ENCODE measurements around the gene SLC2A11. TPM values are rescaled to one million over a fixed set of nuclear protein-coding genes. Genes with fewer than 3 reads are reported as not detected.
A peak's percentile ranks its signal among the peaks of the same experiment; 100 is the strongest.

Gene SLC2A11
- total RNA-seq, 1 experiment from 2014 or later: 20.6 TPM

DNA sequence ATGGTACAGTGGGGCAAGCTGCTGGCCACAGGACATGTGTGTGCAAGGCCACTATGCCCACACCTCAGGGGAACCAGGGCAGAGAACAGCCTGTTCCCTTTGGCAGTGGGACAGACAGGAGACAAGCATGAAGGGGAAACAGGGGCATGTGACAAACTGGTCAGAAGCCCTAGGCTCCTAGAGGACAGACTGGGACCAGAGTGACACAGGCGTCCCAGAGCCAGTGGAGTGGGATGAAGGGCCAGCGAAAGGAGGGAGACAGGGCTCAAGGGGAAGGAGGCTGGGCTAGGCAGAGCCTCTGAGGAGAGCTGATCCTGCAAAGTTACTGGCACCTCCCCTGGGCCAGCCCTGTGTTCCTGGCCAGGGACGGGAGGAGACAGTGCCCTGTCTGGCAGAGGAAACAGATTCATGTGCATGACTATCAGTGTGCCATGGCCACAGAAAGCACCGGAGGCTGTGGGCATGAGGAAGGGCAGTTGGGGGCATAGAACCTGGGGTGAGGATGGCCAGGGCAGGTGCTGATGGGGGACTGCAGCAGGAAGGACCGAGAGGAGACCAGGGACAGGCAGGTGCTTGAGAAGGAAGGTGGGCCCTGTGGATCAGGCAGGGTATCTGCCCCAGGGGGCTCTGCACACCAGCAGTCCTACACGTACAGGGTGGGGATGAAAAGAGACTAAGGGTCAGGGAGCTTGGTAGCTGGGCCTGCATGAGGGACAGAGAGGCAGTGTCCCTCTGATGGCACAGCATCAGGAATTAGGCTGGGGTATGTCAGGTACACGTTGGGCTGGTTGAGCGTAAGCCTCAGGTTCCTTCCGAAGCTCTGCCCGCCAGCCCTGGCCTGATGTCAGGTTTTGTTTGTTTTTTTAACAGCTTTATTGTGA lies 28.6 kb upstream of the SLC2A11 start:
- DNase-seq (ENCODE audit: low read depth, low spot score): no peak
- in situ Hi-C loops (cut with HindIII; ENCODE audit: low pct_unique_long_range_greater_than_20kb, low sequenced_read_pairs): no loop called here

DNA sequence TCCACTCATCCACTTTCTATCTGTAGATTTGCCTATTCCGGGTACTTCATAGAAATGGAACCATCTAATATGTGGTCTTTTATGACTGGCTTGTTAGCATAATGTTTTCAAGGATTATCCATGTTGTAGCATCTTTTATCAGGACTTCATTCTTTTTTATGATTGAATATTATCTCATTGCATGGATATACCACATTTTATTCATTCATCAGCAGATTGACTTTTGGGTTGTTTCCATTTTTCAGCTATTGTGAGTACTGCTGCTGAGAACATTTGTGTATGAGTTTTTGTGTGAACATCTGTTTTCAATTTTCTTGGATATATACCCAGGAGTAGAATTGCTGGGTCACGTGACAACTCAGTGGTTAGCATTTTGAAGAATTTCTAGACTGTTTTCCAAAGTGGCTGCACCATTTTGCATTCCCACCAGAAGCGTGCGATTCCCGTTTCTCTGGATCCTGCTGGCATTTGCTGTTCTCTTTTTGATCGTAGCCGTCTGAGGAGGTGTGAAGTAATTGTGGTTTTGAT lies 27.8 kb upstream of the SLC2A11 start:
- in situ Hi-C loops (cut with HindIII; ENCODE audit: low pct_unique_long_range_greater_than_20kb, low sequenced_read_pairs): no loop called here
- DNase-seq (ENCODE audit: low read depth, low spot score): no peak

DNA sequence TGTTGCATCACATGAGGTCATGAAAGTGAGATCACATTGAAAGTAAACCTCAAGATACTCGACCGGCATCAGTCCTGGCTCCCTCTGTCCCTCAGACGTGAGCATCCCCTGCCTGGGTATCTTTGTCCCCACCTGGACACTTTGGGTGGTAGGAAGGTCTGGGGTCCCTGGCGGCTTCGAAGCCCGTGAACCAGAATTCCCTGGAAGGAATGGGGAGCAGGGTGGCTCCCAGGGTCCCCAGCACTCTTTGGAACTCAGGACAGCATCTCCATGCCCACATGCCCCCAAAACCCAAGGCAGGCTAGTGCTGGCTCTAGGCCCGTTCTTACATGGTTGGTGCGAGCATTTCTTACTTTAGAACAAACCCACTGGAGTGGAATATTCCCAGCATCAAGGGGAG lies 26.4 kb upstream of the SLC2A11 start:
- DNase-seq (ENCODE audit: low read depth, low spot score): no peak
- in situ Hi-C loops (cut with HindIII; ENCODE audit: low pct_unique_long_range_greater_than_20kb, low sequenced_read_pairs): no loop called here

DNA sequence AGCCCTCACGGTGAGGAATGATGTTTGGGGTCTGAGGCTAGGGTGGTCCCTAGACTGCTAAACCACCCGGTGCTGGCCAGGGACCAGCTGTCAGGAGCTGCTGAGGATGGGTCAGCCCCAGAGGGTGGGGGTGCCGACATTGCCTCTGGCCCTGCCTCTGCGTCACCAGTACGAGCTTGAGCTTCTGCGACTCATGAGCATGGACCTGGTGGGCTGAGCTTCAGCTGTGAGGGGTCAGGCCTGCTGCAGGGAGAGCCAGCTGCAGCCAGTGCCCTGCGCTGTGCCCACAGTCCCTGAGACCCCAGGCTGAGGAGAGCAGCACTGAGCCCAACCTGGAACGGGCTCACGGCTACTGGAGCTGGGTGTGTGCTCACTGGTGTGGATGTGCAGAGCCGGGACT lies 25.9 kb upstream of the SLC2A11 start:
- DNase-seq (ENCODE audit: low read depth, low spot score): no peak
- in situ Hi-C loops (cut with HindIII; ENCODE audit: low pct_unique_long_range_greater_than_20kb, low sequenced_read_pairs): no loop called here

DNA sequence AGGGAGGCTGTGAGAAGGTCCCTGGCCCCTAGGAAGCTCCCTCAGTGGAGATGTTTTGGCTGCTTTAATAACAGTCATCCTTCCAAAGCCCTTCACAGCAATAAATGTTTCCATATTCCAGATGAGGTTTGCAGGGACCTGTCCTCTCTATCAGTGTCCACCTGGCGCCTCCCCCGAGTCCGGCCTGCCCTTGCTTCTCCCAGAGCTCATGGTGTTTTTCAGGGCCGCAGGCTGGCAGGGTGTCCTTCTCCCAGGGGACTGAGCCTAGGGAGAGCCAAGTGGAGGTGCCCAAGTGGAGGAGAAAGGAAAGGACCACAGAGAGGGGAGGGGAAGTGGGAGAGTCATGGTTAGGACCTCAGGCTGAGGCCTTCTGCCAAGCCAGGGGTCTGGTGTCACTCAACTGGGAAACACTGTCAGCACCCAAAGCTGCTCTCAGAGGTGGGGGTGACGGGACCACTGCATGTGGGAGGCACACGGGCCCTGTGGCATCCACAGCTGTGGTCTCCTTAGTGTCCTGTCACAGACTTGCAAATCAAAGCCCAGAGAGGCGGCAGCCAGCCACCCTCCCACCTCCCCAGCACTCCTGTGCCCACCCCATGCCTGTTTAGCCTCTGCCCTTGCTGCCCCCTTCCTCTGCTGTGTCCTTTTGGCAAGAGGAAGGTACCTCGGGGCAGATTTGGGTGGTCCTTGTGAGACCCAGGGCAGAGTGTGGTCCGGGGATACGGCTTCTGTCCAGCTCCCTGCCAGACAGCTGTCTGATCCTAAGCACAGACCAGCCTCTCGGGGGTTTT lies 25.3 kb upstream of the SLC2A11 start:
- in situ Hi-C loops (cut with HindIII; ENCODE audit: low pct_unique_long_range_greater_than_20kb, low sequenced_read_pairs): no loop called here
- DNase-seq (ENCODE audit: low read depth, low spot score): no peak

DNA sequence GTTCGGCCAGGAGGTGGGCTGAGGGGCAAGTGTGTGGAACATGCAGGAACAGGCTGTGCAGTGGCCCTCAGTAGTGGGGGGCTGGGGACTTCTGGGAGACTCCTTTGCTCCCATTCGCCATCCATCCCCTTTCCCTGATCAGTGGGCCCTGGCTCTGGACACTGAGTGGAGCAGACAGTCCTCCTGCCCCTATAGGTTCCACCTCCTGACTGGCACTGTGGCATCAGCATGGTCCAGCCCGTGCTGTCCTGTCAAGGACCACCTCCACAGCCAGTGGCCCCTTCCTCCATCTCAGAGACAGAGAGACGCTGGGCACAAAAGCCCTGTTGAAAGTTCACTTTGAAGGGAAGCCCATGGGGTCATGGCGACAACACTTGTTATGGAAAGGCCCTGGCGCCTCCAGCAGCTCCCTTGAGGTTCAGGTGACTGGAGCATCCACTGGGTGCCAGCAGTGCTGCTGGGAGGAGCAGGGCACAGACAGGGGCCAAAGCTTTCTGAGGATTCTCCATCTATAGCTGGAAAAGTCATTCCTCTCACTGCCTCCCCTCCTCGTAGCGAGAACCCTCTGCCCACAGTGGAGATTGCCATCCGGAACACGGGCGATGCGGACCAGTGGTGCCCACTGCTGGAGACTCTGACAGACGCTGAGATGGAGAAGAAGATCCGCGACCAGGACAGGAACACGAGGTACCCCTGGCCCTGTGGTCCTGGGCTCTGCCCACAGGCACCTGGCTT lies 24.5 kb upstream of the SLC2A11 start:
- in situ Hi-C loops (cut with HindIII; ENCODE audit: low pct_unique_long_range_greater_than_20kb, low sequenced_read_pairs): no loop called here
- no peak for DNase-seq (ENCODE audit: low read depth, low spot score)

DNA sequence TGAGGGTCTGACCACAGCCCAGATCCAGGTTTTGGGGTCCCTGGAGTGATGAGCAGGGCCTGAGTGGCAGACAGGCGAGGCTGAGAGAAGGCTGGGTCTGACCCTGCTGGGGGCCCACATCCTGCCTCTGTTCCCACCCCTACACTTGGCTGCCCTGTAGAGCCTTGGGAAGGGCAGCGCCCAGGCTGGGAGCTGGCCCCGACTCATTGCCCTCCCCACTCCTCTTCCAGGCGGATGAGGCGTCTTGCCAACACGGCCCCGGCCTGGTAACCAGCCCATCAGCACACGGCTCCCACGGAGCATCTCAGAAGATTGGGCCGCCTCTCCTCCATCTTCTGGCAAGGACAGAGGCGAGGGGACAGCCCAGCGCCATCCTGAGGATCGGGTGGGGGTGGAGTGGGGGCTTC lies 23.8 kb upstream of the SLC2A11 start:
- in situ Hi-C loops (cut with HindIII; ENCODE audit: low pct_unique_long_range_greater_than_20kb, low sequenced_read_pairs): no loop called here
- no peak for DNase-seq (ENCODE audit: low read depth, low spot score)

DNA sequence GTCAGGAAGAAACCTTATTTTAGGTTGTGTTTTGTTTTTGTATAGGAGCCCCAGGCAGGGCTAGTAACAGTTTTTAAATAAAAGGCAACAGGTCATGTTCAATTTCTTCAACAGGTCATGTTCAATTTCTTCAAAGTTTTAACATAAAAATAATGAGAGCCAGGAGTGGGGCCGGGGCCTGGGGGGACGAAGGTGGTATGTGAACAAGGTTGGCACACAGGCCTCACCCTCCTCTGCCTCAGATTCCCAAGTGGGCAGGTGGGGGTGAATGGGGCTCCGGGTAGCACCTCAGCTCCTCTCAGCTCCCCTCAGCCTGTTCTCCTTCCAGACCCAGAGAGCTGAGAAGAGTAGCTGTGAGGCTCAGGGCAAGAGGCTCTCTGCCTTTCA lies 23.3 kb upstream of the SLC2A11 start:
- DNase-seq (ENCODE audit: low read depth, low spot score): no peak
- in situ Hi-C loops (cut with HindIII; ENCODE audit: low pct_unique_long_range_greater_than_20kb, low sequenced_read_pairs): no loop called here

DNA sequence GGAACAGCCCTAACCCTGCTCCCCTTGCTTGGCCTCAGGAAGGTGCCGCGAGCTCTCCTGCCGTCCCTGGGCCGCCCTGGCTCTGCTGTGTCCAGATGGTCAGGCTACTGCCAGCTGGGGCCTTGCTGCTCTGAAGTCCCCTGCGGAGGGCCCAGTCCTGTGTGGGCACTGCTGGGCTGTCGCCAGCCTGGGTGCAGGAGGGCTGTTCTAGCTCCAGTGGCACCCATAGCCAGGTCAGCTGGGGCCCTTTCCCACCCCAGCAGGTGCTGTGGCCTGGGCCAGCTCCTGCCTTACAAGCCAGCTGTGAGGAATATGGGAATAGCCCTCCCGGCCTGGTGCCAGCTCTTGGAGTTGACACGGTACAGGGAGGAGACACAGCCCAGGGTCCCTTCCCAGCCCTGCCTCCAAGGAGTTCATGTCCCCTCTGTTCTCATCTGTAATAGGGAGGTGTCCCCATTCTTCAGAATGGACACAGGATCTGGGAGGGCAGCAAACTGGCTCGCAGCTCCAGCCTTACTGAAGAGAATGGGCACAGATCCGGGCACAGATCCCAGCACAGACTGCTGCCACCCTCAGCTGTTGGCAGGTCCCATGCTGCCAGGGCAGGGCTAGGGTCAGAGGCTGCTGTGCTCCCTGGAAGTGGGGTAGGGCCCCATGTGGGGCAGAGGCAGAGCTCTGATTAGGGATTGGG lies 22.7 kb upstream of the SLC2A11 start:
- in situ Hi-C loops (cut with HindIII; ENCODE audit: low pct_unique_long_range_greater_than_20kb, low sequenced_read_pairs): no loop called here
- no peak for DNase-seq (ENCODE audit: low read depth, low spot score)

DNA sequence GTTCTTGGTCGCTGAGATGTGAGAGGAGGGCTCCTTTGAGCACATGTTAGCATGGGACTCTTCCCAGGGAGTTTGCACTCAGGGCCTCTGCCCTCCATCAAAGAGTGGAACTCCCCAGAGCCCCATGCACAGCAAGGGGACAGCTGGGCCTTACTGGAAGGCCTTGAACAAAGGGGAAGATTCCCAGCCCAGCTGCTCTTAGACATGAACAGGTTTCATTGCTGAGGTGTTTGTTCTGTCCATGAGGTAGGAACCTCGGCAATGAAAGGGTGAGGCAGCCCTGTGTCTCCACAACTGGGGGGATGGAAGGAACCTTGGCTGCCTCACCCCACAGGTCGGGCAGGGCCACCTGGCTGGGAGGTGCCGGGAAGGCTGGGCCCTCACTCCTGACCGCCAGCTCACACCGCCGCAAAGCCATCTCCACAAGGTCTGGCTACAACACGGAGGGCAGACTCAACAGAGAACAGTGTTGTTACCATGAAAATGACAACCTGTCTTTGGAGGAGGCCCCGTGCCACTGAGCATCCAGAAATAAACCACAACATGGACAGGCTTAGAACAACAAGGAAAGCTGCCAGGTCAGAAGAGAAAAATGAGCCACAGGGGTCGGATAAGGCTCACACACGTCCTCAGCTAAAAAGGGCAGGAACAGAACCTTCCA lies 22.1 kb upstream of the SLC2A11 start:
- no peak for DNase-seq (ENCODE audit: low read depth, low spot score)

DNA sequence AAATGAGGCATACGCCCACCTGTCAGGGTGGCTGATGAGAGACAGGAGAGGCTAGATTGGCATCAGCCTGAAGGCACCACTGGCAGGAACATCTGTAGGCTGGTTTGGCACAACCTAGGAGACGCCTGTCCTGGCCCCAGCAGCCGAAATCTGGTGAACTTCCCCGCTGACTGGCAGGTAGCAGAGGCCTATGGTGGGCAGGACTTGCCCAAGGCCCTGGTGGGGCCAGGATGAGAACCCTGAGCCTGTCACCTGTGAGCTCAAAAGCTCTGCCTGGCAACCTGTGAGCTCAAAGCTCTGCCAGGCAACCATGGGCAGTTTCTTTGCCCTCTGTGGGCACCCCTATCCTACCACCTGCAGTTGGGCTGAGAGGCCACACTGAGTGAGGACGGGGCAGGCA lies 21.4 kb upstream of the SLC2A11 start:
- in situ Hi-C loops (cut with HindIII; ENCODE audit: low pct_unique_long_range_greater_than_20kb, low sequenced_read_pairs): no loop called here
- DNase-seq (ENCODE audit: low read depth, low spot score): no peak

More for the DNA sequence above, 22.1 kb upstream of the SLC2A11 start:
- in situ Hi-C loops (cut with HindIII; ENCODE audit: low pct_unique_long_range_greater_than_20kb, low sequenced_read_pairs): no loop called here

DNA sequence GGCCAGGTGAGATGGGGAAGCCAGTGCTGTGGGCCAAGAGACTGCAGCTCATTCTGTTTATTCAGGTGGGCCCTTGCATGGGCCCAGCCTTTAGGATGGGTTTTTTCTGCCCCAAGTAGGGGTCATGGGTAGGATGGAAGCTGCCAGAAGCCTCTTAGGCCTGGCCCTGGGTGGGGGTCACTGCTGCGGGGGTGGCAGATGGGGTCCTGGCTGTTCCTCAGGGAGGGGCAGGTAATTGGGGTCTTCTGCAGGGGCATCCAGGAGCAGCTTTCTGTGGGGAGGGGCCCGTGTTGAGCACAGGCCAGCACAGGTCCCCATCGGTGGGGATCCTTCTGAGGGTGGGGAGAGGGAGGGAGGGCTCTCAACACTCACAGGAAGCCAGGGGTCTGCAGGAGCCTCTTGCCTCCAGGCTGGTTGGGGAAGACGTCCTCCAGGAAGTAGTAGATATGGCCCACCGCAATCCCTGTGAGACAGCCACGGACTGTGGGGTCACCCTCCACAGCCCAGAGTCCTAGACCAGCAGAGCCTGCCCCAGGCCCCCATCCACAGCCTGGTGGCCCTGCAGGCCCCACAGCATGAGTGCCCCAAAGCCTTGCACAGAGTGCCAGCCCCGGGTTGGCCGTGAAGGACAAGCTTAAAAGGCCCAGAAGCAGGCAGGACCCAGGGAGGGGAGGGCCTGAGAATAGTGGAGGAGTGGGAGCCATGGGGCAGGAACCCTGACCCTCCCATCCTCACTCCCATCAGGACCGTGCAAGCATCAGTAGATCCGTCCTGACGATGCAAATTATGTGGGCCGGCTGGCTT lies 20.8 kb upstream of the SLC2A11 start:
- no peak for DNase-seq (ENCODE audit: low read depth, low spot score)
- in situ Hi-C loops (cut with HindIII; ENCODE audit: low pct_unique_long_range_greater_than_20kb, low sequenced_read_pairs): no loop called here

DNA sequence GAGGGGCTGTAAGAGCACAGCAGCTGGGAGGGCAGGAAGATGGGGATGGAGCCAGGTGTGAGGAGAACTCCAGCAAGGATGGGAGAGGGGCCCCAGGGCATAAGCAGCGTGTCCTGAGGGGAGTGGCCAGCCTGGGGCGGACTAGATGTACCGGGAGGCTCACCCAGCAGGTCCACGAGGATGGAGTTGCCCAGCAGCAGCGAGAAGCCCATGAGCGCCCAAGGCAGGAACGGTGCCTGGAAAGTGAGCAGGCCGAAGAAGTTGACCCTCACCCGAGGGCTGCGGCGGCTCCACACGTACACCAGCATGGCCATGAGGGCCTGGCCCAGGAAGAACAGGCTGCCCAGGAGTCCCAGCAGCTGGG lies 20.2 kb upstream of the SLC2A11 start:
- in situ Hi-C loops (cut with HindIII; ENCODE audit: low pct_unique_long_range_greater_than_20kb, low sequenced_read_pairs): no loop called here
- no peak for DNase-seq (ENCODE audit: low read depth, low spot score)

DNA sequence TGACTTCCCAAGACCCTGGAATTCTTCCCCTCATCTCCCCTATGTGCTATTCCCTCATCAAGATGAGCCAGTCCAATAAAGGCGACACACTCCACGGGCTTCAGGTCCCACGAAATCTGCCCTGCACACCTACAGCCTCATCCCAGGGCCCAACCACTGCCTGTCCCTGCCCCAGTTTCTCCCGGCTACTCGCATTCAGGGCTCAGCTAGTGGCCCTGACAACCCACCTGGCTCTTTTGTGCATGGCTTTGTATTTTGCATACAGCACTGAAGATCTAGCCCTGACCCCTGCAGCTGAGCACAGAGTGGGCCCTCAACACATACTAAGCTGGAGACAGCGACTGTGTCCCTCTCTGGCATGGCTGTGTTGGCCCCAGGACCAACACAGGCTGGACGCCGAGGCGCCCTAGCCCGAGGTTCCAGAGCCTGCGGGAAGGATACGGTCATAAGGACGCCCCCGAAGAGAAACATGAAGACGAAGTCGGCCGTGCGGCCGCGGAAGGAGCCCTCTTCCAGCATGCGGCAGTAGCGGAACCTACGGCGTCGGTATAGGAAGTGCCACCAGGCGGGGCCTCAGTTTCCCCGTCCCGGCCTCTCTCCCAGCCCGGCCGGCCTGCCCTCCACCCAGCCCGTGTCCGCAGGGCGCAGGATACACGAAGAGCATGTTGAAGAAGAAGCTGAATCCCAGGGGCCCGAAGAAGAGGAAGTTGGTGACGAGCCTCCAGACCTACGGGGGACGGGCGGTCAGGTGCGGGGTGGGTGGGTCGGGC lies 19.6 kb upstream of the SLC2A11 start:
- in situ Hi-C loops (cut with HindIII; ENCODE audit: low pct_unique_long_range_greater_than_20kb, low sequenced_read_pairs): no loop called here

DNA sequence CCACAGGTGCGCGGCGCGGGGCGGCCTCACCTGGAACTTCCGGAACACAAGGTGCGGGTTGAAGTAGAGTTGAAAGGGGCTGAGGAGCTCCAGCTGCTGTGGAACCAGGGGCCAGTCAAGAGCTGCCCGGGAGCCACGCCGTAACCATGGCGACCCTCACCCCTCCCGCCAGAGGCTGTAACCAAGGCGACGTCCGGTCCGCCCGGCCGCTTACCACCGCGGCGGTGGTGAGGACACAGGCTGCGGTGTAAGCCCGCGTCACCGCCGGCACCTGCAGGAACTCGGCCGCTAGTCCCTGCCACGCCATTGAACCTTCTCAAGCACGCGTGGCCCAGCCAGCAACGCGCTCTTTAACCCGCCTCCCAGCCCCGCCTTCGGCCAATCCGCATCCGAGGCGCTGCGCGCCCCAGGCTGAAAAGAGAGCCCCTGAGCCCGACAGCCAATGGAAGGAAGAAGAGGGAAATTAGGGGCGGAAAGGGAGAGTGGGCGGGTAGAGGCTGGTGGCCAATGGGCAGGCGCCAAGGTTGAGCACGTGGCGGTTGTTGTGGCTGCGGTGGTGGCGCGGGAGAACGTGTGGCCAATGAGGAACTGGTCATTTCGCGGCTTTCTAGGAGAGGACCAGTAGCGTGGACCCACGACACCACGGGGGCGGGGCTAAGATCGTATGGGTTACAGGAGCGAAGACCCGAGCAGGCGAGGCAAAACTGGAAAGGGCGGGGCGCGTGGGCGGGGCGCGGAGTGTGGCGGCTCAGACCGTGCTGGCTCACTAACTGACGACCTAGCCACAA lies 18.8 kb upstream of the SLC2A11 start, which contains the start of gene DERL3:
Gene DERL3 (minus strand): TSS at position 326 of the 788 bp plus-strand sequence. CDS start 19 bp downstream, at position 307.
- peak; percentile 94 for DNase-seq (ENCODE audit: low read depth, low spot score)
- in situ Hi-C loops (cut with HindIII; ENCODE audit: low pct_unique_long_range_greater_than_20kb, low sequenced_read_pairs): no loop called here

More for the DNA sequence above, 19.6 kb upstream of the SLC2A11 start:
- no peak for DNase-seq (ENCODE audit: low read depth, low spot score)

Data from SK-MEL-5 (cell line).